ENCODE measurements around the gene CSRP2.

CSRP2 gene

DNA sequence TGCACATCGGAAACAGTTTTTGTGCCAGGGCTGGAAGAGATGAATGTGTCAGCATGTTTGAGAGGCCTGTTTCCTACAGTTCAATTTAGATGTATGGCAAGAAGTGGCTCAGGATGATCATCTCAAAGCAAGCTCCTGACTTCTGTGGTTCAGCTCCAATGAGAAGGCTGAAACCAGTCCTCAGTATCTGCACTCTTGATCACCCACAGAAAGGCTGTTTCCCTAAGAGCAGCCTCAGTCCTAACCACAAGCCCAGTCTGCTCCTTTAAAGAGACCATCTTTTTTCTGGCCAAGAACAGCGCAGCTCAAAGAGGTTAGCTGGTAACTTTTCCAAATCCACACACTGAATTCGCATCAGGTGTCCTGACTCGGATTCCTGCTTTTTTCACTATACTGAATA, 19.2 kb downstream of the CSRP2 start:
- no peak for DNase-seq

DNA sequence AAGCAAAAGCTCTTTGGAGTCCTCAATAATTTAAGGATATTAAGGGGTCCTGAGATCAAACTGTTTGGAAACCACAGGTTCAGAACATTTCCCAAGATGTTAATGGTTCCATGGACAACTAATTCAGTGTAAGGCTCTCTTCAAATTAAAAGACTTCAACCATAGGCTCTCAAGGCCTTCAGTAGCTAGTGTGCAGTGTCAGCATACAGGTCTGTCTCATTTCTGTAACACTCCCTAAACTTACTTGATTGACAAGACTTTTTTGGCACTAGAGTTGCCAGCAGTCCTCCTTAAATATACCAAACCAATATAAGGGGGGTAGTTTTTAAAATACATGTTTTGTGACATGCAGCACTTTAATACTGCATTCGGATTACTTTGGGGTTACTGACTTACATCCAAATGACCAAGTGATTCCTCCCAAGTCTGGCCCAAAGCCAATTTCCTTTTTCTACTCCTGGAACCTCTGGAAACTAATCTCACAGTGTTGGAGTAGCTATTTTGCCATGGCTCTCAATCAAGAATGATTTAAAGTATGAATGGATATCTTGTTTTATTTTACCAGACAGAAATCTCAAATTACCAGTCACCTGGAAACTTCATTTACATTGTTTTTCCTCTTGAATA, 22.7 kb downstream of the CSRP2 start:
- DNase-seq, result no peak

DNA sequence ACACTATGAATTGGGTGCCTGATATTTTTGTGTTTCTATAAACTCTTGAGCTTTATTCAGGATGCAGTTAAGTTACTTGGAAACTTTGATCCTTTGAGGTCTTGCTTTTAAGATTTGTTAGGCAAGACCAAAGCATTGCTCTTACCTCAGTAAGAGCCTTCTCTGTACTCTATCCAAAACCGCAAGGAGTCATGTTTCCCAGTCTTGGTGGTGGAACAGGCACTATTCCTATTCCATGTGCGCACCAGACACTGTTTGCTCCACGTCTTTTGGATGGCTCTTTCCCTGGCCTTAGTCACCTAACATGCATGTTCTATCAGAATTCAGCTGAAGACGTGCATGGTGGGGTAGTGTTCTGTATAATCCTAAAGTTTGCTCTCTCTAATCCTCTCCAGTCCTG, 23.5 kb downstream of the CSRP2 start:
- no peak for DNase-seq

DNA sequence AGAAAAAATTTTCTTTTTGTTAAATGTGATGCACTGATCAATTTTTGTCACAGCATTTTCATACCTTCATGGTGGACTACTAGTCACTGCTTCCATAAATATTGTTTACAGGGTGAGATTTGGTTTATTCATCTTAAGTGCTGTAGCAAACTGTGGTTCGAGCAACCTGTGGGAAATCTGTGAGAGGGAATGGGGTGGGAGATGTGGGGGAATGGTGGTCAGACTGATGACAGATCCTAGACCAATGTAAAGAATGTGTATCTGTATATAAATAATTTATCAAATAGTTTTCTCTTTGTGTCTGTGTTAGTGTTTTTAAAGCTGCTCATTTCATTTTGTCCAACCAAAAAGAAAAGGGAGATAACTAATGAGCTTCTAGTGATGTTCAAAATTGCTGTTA, 26.7 kb downstream of the CSRP2 start:
- no peak for DNase-seq

DNA sequence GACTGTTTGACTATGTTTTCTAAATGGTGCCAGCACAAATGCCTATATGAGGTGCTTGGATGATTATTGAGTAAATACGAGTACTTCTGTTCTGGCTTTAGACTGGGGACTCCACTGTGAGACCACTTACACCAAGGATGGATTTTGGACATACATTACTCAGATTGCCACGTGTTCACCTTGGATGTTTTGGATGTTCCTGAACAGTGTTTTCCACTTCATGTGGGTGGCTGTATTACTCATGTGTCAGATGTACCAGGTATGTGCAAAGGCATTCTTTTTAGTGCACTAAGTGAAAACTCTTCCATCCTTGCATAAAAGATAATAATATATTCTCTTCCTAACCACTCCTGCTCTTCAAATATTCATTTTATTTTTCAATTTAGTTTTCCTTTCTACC, 30.7 kb downstream of the CSRP2 start:
- no peak for DNase-seq

DNA sequence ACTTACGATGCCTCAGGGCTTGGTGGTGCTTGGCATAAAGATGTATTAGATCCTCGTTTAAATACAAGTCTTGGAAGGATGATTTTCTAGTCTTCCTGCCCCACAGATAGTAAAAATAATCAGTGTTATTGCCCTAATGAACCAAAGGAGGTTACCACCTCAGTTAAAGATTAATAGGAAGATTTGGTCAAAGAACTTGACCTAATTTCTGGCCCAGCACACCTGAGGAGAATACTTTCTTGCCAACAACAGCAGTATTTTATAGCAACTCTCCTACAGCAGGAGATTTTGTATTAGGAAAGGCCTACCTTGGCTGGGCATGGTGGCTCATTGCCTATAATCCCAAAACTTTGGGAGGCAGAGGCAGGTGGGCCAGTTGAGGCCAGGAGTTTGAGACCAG, 31.6 kb downstream of the CSRP2 start:
- no peak for DNase-seq

DNA sequence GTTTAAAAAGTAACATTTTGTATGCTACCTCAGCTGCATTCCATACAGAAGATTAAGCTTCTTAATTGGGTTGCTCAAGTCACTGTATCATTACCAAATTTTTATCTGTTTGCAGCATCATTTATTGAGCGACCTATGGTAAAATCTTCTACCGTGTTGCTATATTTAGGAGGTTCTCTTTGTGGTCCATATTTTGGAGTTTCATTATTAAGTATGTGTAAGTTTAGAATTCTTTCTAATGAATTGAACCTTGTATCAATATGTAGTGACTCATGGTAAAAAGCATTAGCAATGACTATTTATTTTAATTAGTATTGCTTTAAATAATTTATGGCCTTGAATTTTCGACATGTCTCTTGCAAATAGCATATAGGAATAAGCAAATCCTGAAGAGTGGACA, 42.2 kb downstream of the CSRP2 start:
- no peak for DNase-seq

DNA sequence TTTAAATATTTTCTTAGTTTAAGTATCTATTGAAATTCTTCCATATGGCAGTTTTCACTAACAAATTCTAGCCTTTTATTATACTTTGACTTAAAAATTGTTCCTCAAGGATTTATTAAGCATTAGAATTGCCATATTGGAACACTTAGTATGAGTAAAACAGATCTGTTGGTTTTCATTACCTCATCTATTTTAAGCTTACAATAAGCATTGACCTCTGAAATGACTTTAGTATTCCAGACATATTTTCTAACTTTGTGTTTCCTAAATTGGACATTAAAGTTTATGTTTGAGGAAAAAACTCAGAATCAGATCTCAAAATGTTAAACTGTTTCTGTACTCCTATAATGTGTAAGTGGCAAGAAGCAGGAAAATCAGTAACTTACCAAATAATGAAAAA, 48.4 kb downstream of the CSRP2 start:
- DNase-seq, result no peak

DNA sequence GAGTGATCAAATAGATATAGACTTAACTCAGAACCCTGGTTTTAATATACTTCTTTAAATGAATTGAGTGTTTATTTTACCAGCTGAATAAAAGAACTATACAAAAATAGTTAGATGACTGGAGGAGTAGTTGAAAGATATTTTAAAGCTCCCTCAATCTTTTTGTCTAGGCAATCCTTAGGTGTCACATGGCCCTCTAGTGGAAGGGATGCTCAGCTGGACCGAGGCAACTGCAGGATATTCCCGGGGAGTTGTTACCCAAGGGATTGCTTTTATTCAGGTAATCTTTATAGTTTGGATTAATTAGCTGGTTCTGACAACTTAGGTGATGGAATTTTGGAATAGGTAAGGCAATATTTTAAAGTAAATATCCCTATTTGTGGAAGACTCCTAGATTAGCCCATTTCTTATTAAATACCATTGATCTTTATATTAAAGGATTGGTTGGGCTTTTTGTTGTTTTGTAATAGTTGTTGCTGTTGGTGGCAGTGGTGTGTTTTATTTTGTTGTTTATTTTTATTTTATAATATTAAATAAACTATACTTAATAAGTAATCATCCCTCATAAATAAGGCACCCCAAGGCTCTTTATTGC, 57.8 kb downstream of the CSRP2 start:
- DNase-seq, result peak; percentile 20

DNA sequence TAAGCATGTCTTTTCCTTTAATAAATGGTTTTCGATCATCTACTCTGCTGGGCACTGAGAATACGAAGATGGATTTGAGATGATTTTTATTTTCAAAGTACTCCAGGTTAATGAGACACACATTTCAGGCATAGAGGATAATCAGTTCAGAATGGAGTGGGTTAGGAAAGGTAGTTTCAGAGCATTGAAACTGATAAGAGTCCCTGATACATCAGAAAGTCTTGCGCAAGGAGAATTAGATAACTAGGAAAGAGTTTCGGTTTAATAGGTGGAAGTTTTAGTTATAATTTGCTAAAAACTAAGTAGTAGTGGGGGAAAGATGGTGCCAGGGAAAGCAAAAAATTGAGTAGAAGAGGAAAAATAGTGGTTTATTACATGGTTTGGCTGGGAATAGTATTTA, 64.8 kb downstream of the CSRP2 start:
- no peak for DNase-seq

DNA sequence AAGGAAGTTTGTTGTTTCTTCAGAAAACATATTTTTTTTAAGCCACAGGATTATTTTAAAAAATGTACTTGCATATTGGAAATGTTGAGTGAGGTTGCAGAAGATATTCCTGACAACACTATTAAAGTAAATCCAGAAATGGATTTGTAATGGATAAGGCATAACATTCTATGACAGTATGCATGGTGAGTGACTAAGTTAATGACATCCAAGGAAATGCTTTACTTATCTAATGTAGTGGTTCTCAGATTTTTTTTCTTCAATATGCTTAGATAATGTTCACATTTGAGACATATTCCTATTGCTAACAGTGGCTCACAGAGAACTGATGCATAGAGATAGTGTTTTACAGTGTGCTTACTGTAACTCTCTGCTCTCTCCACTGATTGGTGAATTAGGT, 65.6 kb downstream of the CSRP2 start:
- no peak for DNase-seq

DNA sequence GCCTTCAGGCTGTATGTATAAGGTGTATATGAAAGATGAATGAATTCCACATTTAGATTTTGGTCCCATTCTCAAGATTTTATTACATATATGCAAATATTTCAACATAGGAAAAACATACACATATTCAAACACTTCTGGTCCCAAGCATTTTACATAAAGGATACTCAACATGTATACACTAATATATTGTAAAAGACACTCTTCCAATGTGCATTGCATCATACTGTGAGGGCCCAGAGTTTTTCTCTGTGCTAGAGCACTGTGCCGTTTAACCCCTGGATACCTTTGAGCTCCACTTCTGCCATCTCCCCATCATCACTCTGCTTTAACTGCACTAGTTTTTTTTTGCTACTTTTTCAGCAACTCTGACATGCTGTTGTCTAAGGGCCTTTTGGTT, 66.8 kb downstream of the CSRP2 start:
- DNase-seq, result no peak

DNA sequence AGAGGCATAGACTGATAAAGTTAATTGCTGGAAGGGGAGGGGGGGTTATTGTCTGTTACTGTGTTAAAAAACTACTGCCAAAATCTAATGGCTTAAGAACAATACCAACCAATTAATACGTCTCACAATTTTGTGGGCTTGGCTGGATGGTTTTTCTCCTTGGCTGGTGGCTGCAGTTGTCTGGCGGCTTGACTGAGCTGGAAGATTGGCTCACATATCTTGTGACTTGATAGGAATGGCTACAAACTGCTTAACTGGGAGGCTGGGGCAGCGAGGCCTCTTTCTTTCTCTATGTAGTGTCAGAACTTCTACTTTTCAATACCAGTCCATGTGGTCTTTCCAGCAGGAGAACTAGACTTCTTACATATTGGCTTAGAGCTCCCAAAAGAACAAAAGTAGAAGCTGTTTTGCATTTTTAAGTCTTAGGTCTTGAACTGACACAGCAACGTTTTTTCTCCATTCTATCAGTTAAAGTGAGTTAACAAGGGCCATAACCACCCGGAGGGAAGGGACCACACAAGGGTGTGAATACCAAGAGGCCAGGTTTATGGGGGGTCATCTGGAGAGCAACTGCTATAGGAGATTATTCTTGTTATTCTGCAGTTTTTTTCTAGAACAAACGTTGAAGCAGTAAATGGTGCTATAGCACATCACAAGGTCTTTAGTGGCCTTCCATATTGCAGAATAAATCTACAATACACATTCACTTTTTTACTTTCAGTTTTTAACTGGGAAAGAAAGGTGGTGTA, 68.0 kb downstream of the CSRP2 start:
- DNase-seq, result peak; percentile 69

Data from NCI-H1105 treated with DMSO at 0.1 percent for 48 hours (cell line).